GM18508 (cell line): ENCODE results near the gene LTF.
"Not testable (repeated sequence)": the region's sequence is repeated elsewhere in the genome, so short reads cannot be mapped to it uniquely, and the experiment has no call there.

Source experiments
- ATAC-seq: cut with Tn5 transposase; IDR thresholded peaks from one replicate; pipeline ENCODE4 v1.9.1; 2021; ENCODE audit warnings: moderate number of reproducible peaks; ENCODE audit not compliant: insufficient read depth, unreplicated experiment

Gene LTF

DNA sequence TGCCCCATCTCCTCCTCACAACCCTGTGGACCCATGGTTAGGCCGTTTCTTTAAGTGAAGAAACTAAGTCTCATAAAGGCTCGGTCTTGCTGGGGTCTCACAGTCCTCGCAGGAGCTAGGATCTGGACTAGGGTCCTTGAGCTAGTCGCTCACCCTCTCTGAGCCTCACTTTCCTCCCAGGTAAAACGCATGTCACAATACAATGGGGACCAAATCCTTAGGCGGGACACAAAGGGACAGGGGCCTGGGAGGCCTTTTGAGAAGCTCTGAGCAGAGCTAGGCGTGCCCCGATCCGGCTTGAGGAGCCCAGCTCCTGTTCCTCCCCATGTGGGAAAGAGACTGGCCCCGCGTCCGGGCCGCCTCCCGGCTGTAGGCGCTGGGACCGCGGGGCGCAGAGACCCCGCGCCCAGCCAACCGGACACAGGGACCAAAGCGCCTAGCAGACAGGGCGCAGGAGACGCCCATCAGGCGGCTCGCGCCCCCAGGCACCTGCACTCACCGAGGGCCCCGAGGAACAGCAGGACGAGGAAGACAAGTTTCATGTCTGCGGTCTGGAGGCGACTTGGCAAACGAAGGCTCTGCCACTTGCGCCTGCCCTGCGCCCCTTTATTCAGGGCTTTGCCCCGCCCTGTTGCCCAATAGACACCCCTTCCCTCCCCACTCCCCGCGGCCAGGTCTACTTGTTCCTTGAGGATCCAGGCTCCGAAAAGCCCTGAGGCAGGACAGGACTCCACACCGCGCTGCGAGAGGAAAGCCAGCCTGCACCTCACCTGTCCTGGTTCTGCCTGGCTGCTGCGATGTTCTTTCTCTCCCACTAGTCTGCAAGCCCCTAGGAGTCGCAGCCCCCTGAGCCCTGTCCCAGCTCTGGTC lies at the start of gene LTF:
Gene LTF, minus strand, starts transcription at position 580 of the 870 bp plus-strand sequence. Its CDS starts 38 bp downstream, at position 542.
- ATAC-seq, result no peak

DNA sequence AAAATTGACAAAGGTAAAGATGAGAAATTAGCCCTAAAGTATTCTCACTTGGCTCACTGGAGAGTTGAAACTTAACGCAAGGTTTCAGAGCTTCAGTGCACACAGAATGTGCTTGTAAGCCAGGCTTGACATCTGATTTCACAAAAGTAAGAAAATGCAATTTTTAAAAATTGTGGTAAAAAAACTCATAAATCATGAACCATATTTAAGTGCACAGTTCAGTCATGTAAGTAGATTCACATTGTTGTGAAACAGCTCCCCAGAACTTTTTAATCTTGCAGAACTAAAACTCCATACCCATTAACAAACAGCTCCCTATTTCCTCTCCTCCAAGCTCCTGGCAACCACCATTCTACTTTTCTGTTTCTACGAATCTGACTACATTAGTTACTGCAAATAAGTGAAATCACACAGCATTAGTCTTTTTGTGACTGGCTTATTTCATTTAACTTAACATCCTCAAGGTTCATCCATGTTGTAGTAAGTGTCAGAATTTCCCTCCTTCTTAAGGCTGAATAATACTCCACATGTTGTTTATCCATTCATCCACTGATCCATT lies 47.6 kb upstream of the LTF start:
- no peak for ATAC-seq

DNA sequence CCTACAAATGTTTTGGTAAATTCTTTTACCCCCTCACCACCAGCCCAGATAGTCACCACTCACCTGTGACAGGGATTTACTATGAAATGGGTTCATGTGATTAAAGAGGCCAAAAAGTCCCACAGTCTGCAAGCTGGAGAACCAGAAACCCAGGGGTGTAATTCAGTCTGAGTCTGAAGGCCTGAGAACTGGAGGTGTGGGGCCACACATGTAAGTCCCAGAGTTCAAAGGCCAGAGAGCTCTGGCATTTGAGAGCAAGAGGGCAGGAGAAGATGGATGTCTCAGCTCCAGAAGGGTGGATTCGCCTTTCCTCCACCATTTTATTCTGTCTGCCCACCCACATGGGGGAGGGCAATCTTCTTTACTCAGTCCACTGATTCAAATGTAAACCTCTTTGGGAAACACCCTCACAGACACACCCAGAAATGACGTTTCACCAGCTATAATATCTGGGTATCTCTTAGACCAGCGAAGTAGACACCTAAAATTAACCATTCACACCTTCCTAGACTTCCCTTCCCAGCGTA lies 45.0 kb upstream of the LTF start:
- no peak for ATAC-seq

DNA sequence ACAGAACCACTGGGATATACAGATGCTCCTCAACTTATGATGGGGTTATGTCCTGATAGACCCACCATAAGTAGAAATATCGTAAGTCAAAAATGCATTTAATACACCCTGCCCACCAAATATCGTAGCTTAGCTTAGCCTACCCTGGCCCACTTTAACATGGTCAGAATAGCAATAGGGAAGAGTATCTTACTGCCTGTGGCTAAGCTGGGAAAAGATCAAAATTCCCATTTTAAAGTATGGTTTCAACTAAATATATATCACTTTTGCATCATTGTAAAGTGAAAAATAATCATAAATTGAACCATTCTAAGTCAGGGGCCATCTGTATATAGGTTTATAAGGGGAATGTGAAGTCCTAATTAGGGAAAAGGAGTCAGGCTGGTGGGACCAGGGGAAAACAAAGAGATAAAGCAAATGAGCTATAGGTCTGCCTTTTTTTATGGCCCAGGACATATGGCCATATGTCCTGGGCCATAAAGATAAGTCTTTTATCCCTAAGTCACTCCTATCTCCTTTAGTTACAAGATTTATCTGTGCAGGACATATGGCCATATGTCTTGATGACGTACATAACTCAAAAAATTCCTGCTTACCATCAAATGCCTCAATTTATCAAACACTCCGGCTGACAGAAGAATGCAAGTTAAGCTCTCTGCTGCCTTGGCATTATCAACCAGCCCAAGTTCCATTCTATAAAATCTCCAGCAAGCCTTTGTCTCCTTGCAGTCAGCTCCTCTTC lies 44.3 kb upstream of the LTF start:
- no peak for ATAC-seq

DNA sequence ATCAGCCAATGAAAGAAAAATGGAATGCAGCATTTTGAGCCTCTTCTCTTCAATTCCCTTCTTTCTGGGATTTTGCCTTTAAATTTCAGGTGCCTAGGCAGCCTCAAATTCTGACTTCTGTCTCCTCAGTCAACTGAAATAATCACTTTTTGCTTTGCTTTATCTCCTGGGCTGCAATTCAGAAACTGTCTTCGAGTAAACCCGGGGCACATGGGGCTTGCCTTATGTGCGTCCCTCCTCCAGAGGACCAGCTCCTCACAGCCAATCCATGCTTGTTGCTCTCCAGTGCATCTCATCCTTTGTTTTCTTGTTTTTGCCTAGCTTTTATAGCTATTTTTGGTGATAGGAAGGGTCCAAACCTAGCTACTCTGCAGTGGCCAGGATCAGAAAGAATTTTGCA lies 41.8 kb upstream of the LTF start:
- ATAC-seq, result no peak

DNA sequence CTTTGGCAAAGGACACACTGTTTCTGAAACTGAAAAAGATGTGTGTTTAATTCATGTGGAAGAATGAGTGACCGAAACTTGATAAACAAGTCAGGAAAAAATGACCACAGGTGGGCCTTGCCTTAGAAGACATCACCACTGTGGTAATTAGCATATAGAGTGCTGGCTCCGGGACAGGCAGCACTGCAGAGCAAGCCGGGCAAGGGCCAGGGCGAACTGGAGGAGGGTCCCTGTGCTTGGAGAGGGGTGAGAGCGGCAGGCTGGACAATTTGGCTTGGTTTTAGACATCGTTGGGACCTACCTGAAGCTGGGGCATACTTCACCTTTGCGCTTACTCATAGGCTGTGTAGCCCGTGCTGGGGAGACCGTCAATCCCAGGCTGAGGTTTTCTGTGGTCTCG lies 41.2 kb upstream of the LTF start:
- ATAC-seq, result no peak

DNA sequence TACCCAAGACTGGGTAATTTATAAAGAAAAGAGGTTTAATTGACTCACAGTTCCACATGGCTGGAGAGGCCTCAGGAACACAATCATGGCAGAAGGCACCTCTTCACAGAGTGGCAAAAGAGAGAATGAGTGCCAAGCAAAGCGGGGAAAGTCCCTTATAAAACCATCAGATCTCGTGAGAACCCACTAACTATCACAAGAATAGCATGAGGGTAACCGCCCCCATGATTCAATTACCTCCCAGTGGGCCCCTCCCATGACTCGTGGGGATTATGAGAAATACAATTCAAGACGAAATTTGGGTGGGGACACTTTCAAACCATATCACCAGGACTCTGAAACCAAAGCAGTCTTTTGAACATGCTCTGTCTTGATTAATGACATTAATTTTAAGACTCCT lies 40.1 kb upstream of the LTF start:
- no peak for ATAC-seq

DNA sequence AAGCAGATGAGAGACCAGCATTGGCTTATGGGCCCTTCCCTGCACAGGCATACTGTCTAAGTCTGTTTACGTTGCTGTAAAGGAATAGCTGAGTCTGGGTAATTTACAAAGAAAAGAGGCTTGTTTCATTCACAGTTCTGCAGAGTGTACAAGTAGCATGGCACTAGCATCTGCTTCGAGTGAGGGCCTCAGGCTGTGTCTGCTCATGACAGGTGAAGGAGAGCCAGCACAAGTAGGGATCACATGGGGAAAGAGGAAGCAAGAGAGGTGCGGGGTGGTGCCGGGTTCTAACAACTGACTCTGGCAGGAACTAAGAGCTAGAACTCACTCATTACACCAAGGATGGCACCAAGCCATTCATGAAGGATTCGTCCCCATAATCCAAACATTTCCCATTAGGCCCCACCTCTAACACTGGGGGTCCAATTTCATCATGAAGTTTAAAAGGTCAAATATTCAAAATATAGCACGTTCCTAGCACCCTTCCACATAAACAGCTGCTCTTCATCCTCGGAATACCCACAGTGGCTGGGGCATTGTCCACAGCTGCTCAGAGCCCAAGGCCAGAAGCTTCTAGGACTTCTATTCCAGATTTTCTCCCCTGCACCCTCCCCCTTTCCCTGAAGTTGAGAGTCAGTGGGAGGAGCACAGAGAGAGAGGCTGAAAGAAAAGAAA lies 38.6 kb upstream of the LTF start:
- ATAC-seq, result no peak

DNA sequence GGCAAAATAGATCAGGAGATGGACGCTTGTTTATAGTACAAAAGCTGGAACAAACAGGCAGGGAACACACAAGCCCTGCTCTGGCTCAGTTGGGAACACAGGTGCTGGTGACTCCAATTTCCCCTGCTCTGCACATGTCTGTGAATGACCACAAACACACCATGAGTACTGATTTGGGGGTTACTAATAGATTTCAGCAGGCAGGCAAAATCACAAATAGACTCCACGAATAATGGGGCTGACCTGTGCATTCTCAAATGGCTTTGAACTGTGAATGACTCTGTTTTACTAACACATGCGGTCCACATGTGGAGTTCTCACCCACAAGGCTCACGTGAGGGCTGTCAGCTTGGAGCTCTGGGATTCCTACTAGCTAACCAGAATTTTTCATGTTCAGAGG lies 37.0 kb upstream of the LTF start:
- ATAC-seq, result no peak

DNA sequence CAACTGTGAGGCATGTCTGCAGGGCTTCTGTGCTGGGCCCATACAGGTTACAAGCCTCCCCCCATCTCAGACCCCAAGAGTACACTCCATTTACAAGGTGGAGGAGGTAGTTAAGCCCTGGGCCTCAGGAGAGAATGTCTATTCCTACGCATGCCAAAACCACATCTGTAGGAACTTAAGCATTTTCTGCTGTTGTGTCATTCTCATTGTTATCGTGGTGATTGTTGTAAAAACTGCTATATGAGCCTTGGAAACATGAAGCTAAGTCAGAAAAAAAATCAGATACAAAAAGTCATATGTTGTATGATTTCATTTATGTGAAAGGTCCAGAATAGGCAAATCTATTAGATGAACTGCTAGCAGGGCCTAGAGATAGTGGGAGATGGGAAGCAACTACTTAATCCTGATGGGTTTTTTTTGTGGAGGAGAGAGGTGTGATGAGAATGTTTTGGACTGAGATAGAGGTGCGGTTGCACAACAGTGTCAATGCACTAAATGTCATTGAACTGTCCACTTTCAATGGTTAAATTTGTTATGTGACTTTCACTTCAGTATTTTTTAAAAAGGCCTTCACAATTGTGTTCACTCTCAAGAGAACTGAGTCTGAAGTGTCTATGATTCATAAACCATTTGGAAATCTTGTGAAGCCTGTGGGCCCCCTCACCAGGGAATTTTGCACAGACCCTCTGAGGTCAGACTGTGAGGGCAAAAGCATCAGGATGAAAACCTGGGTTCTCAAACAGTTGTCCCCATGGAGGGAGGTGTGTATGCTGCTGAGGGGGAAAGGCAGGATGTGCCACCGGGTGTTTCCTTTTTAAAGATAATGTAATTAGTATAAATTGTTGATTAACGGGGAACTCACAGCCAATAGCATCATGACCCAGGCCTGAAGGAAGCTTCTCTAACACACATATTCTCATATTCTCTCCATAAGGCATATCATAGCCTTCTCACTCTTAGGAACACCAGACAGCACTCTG lies 36.2 kb upstream of the LTF start:
- no peak for ATAC-seq

DNA sequence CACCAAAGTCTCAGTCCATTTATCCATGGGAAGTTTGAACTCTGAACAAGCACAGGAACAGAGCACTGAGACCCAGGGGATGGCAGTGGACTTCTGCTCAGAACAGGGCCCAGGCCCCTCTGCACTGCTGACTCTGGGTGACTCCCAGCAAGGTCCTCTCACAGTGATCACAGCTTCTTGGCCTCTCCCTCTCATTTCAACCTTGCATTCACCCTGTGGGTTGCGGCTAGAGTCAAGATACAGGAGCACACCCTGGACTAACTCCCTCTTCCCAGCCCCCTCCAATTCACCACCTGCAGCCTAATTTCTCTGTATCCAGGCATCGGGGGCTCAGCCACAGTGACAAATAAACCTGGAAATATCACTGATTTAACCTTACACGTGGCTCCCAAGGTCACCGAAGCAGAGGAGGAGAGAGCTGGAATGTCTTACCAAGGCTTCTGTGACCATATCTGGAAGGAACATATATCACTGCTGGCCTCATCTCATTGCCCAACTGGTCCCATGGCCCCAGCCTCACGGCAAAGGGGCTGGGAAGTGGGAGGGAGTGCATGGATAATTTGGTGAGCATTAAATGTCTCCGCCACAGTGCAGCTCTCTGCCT lies 34.3 kb upstream of the LTF start:
- no peak for ATAC-seq

DNA sequence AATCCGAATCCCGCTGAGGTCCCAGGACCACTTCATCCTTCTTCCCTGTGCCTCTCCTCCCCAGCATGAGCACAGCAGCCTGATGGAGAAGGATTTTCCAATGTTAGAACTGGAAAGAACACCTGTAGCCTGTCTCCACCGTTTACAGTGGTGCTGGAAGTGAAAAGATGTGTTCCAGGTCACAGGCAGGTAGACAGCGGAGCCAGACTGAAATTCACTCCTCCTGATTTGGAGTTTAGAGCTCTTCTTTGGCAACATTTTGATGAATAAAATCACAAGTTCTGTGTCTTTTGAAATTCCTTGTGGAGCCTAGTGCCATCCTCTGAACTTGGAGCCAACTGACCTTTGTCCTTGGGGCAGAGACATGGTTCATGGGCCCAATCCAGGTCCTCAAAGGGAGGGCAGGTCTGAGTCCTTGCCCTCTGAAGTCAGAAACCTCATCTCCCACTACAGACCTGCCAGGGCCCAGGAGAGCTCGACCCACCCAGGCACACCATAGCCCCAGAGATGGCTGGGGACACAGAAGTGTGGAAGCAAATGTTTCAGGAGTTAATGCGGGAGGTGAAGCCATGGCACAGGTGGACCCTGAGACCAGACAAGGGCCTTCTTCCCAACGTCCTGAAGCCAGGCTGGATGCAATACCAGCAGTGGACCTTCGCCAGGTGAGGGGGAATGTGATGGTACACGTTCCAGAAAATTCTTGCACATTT lies 33.0 kb upstream of the LTF start, which contains the start of gene RTP3:
Gene RTP3, plus strand, starts transcription at position 421 of the 710 bp plus-strand sequence. Its CDS starts 87 bp downstream, at position 508.
- ATAC-seq, result no peak

DNA sequence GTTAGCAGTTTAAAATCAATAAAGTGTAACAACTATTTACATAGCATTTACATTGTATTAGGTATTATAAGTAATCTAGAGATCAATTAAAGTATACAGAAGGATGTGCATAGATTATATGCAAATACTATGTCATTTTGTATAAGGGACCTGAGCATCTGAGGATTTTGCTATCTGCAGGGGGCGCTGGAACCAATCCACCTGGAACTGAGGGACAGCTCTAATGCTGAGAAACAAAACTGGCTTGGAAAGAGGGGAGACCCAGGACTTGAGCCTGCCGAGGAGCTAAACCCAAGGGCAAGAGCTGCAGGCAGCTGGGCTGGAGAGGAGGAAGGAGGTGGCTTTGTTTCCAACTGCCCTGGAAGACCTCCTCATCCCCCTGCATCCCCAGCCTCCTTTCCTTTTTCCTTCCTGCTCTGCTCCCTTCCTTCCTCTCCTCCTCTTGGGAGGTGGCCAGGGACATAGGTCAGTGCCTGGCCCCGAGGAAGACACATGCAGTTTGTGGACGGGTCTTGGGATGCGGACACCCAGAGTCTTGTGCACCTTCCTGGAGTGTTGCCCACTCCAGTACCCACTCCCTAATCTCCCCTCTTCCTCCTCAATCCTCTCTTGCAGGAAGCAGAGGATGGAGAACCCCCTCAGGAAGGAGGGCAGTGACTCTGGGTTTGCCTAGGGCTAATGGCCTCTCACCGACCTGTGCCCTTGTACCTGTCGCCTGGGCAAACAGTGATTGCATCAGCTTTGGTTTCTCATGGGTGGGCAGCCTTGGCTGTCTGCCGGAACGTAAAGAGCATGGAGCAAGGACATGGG lies 32.2 kb upstream of the LTF start:
- no peak for ATAC-seq

DNA sequence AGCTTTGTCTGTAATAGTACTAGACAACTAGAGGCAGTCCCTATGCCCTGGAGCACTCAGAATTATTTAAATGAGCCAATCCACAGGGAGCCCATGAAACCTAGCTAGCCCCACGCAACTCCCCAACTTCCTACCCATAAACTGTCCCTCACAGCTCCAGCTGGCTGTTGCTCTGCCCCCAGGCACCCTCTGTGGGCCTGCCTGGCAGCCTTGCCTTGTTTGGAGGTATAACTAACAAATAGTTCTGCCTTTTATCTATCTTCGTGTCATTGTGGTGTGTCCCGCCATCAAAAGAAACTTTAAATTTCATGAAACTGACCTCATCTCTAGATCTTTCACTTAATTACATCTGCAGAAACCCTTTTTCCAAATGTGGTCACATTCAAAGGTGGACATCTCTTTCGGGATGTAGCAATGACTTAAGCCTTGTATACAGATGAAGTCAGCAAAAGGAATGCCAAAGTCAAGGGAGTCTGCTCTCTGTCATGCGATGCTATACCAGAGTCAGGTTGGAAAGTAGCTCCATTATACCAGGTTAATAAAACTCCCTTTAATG lies 31.3 kb upstream of the LTF start:
- no peak for ATAC-seq

DNA sequence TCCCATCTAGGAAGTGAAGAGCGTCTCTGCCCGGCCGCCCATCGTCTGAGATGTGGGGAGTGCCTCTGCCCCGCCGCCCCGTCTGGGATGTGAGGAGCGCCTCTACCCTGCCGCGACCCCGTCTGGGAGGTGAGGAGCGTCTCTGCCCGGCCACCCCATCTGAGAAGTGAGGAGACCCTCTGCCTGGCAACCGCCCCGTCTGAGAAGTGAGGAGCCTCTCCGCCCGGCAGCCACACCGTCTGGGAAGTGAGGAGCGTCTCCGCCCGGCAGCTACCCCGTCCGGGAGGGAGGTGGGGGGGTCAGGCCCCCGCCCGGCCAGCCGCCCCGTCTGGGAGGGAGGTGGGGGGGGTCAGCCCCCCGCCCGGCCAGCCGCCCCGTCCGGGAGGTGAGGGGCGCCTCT lies 29.8 kb upstream of the LTF start:
- ATAC-seq, result not testable (repeated sequence)

DNA sequence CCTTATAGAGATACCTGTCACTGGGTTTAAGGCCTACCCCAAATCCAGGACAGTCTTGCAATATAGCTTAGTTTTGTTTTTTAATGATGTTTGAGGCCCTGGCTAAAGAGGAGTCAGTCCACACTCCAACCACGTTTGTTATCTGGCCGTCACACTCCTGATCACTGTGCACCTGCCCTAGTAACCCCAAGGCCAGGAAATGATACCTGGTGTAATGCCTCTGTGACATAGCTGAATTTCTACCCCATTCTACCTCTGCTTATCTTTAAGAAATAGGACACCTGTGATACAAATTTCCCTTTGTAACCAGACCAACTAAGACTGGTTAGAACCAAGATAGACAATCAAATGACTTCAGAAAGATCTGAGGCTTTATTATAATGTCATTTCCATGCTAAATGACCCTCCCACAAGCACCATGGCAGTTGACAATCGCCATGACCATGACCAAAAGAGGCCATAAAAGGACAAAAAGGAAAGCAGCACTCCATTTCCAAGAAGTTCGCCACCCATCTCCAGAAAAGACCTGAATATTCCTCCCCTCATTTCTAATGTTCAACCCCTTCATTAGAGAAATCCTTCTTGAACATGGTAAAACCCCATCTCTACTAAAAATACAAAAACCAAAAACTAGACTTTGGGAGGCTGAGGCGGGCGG lies 28.3 kb upstream of the LTF start:
- ATAC-seq, result no peak
